Activated T-cell treated with anti-CD3 and anti-CD28 coated beads, Interleukin-2, amount 50 U/mL, for 1 hour (primary cell): Measurements from ENCODE around the gene FGFBP2.
A peak's percentile ranks its signal among the peaks of the same experiment; 100 is the strongest.

ENCODE experiments used
- DNase-seq: peaks from one replicate; pipeline ENCODE4 v3.0.0-alpha.2; 2020

The FGFBP2 gene

DNA sequence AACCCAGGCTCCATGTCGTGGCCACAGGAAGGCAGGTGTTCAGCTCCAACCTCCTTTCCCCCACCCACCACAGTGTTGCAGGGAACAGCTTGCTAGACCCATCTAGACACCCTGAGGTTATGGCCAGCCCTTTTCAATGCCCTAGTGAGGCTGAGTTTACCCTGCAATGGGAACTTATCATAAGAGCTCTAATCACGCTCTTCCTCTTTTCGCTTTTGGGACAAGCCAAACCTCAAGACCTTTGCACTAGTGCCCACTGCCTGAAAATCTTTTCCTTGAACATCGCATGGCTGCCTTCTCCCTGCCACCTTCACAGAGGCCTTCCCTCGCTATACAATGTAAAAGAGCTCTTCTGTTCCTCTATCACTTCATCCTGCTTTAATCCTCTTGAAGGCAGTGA is 2.4 kb upstream of the FGFBP2 start:
- DNase-seq = no peak

- DNase-seq = no peak
Measured at GRCh38 chr4:15964159-15964558, 1.2 kb upstream of the FGFBP2 start.

DNA sequence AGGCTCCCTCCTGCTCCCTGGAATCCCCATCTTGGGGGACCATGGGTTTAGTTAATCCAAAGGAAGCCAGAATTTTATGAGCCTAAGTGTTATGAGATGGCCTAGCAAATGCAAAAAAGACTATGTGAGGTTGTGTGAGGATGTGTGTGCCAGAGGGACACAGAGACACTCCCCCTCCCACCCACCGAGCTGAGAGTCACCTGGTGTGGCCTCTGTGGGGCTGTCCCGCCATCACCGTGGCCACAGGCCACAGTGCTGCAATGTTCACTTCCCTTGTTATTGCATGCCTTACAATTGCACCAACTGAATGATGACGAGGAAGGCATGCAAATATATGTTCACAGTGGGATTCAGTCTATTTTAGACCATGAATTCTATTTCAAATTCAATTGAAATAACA is 601 bp upstream of the FGFBP2 start:
- DNase-seq = no peak

GRCh38 chr4:15961781-15962510 is 1.0 kb downstream of the FGFBP2 start:
- no peak for DNase-seq

GRCh38 chr4:15958562-15958961 is 4.4 kb downstream of the FGFBP2 start:
- no peak for DNase-seq

- DNase-seq = peak; percentile 76
Measured at GRCh38 chr4:15956179-15956850, 6.7 kb downstream of the FGFBP2 start.

- no peak for DNase-seq
Measured at GRCh38 chr4:15955670-15956069, 7.3 kb downstream of the FGFBP2 start.

- no peak for DNase-seq
Measured at GRCh38 chr4:15953625-15954024, 9.3 kb downstream of the FGFBP2 start.

DNA sequence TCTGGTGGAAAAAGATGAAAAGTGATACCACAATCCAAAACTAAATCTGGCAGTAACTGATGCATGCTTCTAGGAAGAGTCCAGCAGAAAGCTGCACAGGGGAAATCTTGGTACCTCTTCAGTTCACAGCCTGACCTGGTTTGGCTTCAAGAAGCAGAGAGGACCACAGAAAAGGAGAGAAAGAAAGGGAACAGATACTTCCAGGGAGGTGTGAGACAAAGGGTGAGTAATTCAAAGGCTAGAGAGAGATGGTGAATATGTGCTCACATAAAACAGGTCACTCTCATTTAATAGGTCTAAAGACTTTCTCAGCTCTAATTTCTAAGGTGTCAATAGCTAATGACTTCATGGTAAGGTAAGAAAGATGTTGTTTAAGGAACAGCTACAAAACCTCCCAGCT is 11.2 kb downstream of the FGFBP2 start:
- DNase-seq = no peak

DNA sequence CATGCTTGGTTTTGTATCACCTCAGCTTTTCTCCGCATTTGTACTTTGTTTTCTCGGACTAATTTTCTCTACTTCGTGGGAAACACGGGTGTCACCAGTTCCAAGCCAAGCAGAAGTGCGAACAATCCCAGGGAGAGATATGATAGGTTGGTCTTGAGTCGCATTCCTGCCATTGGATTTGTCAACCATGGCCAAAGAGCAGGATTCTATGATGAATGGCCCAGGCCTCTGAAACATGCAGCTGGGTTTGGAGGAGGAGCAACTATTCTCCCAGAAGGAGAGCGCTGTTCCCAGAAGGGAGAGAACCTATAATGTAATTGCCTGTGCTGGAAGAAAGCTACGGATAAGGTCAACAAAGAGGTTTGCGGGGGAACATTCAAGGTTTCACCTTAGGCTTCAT is 14.1 kb downstream of the FGFBP2 start:
- no peak for DNase-seq

DNA sequence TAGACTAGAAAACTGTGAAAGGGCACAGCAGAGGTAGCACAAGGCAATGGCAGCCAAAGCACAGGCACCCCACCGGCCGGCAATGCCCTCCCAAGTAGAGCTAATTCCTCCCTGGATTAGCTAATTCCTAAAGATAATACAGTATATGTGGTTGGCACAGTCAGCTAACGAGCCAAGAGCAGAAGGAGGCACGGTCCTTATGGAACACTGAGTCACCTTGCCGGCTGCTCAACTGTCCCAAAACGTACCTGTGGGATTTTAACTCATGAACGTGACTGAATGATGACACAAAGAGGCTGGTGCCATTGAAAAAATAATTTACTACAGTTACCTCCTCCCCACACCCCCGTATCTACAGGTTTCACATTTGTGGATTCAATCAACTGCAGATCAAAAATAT is 15.3 kb downstream of the FGFBP2 start:
- DNase-seq = no peak

- DNase-seq = no peak
Measured at GRCh38 chr4:15945516-15945915, 17.5 kb downstream of the FGFBP2 start.

GRCh38 chr4:15944895-15945294 is 18.1 kb downstream of the FGFBP2 start:
- DNase-seq = no peak

DNA sequence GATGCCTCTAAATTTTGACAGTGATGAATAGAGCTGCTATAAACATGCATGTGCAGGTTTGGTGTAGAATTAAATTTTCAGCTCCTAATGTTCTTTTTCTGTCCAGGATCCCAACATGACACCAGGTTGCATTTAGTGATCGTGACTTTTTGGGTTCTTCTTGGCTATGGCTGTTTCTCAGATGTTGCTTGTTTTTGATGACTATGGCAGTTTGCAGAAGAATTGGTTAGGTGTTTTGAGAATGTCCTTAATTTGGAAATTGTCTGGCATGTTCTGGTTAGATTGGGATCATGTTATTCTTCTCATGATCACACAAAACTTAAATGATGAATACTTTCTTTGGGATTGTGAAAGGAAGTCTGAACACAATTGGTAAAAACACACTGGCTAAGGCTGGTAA is 20.7 kb downstream of the FGFBP2 start:
- DNase-seq = no peak

GRCh38 chr4:15938640-15939039 is 24.3 kb downstream of the FGFBP2 start, which contains the start of gene FGFBP1:
FGFBP1 (minus strand) TSS chr4:15938740; CDS start chr4:15936632, 2,108 bp downstream.
- no peak for DNase-seq

- DNase-seq = no peak
Measured at GRCh38 chr4:15938182-15938581, 24.8 kb downstream of the FGFBP2 start.

DNA sequence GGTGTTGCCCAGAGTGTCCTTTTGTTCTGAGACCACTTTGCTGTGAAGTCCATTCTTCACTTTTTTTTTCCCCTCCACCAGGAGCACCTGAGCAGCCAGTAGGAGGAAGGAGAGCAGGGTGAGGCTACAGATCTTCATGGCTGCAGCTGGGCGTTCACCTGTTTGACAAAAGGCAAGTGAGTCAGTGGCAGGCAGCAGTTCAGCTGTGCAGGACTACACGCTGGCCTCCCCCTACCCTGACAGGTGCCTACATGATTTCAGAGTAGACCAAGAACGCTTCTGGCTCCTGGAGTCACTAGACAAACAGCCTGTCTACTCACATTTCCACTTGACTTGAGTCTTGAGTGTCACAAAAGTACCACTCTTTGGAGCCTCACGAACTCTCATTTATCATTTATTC is 26.5 kb downstream of the FGFBP2 start:
- no peak for DNase-seq

DNA sequence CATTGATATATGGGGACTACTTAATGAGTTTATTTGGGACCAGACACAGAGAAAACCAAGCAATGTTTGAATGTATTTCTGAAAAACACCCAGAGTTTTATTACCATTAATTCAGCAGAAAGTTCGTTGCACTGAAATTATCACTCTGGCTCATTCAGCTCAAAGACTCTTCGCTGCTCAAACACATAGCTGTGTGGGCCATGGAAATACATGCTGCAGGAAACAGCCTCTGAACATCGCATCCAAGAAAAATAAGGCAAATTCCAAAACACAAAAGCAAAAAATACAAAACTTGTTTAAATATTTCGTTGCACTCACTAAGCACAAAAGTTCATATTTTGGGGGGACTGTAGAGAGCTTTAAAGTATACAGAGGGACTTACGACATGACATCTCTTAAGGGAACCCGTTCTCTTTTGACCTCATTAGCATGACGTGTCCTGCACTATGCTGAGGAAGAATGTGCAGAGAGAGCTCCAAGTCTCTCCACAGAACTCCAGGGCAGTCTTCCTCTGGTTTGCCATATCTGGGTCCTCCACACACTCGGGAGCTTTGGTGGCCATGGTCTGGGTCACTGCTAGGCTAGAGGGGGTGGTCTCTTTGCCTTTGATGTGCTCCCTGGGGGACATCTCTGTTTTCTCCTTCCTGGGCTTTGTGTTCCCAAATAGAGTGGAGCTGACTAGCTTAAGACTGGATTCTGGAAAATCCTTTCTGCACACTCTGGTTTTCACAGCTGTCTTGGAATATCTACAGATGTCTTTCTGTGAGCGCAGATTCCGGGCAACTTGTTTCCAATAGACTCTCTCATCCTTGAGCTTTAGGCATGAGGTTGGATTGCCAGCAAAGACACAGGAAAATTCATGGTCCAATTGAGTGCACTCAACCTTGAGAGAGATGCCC is 27.2 kb downstream of the FGFBP2 start:
- DNase-seq = no peak

GRCh38 chr4:15934259-15934658 is 28.7 kb downstream of the FGFBP2 start:
- DNase-seq = no peak

DNA sequence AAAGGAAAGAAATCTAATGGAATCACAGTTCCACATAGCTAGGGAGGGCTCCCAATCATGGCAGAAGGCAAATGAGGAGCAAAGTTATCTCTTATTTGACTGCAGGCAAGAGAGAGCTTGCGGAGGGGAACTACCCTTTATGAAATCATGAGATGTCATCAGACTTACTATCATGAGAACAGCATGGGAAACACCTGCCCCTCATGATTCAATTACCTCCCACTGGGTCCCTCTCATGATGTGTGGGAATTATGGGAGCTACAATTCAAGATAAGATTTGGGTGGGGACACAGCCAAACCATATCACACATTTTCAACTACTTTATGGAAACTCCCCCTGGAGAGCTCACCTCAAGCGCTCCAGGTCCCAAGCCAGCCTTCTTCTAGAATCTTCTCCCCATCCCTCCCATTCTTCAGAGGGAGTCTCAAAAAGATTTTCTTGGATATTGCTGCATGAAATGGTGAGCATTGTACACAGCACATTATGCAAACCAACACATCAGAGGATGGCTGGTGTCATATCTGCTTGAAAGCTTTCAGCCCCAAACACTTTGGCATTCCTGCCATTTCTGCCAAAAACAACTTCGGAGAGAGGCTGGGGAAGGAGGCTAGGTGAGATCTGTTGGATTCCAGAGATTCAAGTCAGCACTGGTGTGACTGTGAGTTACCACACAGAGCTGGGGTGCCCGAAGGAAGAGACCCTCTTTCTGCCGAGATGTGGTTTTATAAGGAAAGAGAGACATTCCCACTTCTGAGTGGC is 31.3 kb downstream of the FGFBP2 start:
- DNase-seq = no peak

- no peak for DNase-seq
Measured at GRCh38 chr4:15930314-15930713, 32.7 kb downstream of the FGFBP2 start.

- DNase-seq = no peak
Measured at GRCh38 chr4:15929540-15929939, 33.4 kb downstream of the FGFBP2 start.

DNA sequence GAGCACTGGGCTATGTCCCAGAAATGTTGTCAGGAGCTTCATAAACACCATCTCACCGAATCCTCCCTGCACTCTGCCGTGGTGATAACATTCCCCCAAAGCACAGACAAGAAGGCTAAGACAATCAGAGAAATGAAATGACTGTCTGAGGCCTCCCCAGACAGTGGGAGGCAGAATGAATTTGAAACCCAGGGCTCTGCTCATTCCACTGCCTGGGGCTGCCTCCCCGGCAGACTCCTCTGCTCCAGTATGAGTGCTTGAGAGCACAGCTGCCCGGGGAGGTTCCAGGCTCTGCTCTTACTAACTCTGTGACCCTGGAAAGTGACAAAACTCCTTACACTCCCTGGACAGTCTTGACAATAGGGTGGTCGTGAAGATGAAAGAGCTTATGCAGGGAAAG is 34.1 kb downstream of the FGFBP2 start:
- DNase-seq = no peak
